Superior temporal gyrus (tissue), 1 donor: ENCODE measurements around the gene RPS21.

Source experiments
- DNase-seq: peaks from one replicate; pipeline ENCODE4 v3.0.0-alpha.2; 2016; ENCODE audit errors: extremely low spot score

The RPS21 gene

GRCh38 chr20:62386383-62387218 lies at the start of gene RPS21:
Gene RPS21, plus strand, starts transcription at chr20:62387103. Its CDS starts 236 bp downstream, at chr20:62387339.
- peak; percentile 91 for DNase-seq

- DNase-seq = no peak
Measured at GRCh38 chr20:62337558-62338293, 49.2 kb upstream of the RPS21 start.

- no peak for DNase-seq
Measured at GRCh38 chr20:62338294-62338620, 48.6 kb upstream of the RPS21 start.

- DNase-seq = no peak
Measured at GRCh38 chr20:62339647-62340062, 47.2 kb upstream of the RPS21 start.

GRCh38 chr20:62342910-62343309 lies 44.0 kb upstream of the RPS21 start:
- DNase-seq = no peak

GRCh38 chr20:62344092-62344491 lies 42.8 kb upstream of the RPS21 start:
- DNase-seq = no peak

GRCh38 chr20:62344782-62345181 lies 42.1 kb upstream of the RPS21 start:
- no peak for DNase-seq

GRCh38 chr20:62345681-62346370 lies 41.1 kb upstream of the RPS21 start:
- DNase-seq = no peak

GRCh38 chr20:62346398-62347150 lies 40.3 kb upstream of the RPS21 start:
- DNase-seq = no peak

GRCh38 chr20:62347151-62347404 lies 39.8 kb upstream of the RPS21 start:
- DNase-seq = no peak

GRCh38 chr20:62347445-62347844 lies 39.5 kb upstream of the RPS21 start:
- DNase-seq = no peak

GRCh38 chr20:62348604-62349003 lies 38.3 kb upstream of the RPS21 start:
- no peak for DNase-seq

- no peak for DNase-seq
Measured at GRCh38 chr20:62349556-62350097, 37.3 kb upstream of the RPS21 start.

- DNase-seq = no peak
Measured at GRCh38 chr20:62350098-62350628, 36.7 kb upstream of the RPS21 start.

- DNase-seq = no peak
Measured at GRCh38 chr20:62350629-62351422, 36.1 kb upstream of the RPS21 start.

GRCh38 chr20:62351469-62352401 lies 35.2 kb upstream of the RPS21 start:
- no peak for DNase-seq

- DNase-seq = peak; percentile 81
Measured at GRCh38 chr20:62352402-62353288, 34.3 kb upstream of the RPS21 start.

GRCh38 chr20:62353289-62354030 lies 33.4 kb upstream of the RPS21 start:
- no peak for DNase-seq
